GM18858 (cell line): ENCODE data around the gene STT3A.
A peak's percentile ranks its signal among the peaks of the same experiment; 100 is the strongest.

ENCODE experiments used
- ATAC-seq: cut with Tn5 transposase; IDR thresholded peaks from one replicate; pipeline ENCODE4 v1.9.1; 2021; ENCODE audit not compliant: unreplicated experiment

STT3A gene

DNA sequence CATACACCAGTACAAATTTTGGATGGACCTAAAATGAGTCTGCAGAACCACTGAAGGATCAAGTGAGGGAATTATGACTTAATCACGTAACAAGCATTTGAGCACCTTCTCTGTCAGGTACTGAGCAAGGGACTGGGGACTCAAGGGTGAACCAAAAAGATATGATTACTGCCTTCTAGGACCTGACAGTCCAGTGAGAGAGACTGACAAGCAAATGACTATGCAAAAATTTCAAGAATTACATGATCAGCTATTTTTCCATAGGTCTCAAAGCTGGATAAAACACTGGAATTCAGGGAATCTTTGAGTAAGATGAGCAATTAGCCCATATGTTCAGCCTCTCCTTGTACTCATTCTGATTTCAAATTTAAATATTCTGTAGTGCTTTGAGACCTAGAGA lies 5.2 kb upstream of the STT3A start:
- ATAC-seq = no peak

DNA sequence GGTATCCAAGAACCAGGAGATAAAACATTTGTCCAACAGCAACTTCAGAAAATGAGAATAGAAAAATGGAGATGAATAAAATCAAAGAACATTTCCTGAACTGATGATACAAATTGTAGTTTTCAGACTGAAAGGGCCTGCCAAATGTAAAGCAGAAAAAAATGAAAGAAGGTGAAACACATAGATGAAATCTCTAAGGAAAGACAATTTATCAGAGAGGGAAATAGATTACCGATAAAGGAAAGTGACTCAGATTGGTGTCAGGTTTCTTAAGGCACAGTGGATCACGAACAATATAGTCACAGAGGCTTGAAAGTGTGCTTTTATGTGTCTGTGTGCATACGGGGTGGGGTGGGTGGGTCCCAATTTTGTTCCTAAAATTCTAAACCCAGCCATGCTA lies 4.1 kb upstream of the STT3A start:
- ATAC-seq = no peak

DNA sequence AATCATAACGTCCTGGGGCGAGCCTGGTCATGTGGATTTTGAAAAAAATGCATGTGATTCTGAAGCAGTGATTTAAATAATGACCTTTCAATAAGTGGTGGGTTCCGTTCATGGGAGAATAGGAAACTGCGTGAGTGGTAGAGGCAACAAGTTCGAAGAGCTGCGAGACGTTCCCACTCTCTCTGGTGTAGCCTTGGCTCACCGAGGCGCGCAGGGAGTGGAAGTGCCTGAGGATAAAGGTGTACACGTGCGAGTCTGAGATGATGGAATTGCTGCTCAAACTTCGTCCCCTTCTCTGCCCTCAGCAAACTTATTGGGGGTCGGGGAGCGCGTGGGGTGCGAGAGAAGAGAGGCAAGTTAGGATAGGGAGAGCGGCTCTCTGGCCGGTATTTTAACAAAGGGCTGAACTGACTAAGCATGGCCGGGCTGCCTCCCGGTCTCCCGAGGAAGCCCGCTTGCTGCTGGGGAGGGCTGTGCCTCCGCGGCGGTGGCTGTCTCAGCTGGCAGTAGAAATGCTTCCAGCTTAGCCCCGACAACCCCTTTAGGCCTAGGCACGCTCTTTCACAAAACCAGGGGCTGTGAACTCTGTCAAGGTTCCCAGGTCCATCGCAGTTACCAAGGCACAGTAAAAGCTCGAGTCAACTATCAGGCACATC lies 875 bp upstream of the STT3A start:
- ATAC-seq = peak; percentile 3

DNA sequence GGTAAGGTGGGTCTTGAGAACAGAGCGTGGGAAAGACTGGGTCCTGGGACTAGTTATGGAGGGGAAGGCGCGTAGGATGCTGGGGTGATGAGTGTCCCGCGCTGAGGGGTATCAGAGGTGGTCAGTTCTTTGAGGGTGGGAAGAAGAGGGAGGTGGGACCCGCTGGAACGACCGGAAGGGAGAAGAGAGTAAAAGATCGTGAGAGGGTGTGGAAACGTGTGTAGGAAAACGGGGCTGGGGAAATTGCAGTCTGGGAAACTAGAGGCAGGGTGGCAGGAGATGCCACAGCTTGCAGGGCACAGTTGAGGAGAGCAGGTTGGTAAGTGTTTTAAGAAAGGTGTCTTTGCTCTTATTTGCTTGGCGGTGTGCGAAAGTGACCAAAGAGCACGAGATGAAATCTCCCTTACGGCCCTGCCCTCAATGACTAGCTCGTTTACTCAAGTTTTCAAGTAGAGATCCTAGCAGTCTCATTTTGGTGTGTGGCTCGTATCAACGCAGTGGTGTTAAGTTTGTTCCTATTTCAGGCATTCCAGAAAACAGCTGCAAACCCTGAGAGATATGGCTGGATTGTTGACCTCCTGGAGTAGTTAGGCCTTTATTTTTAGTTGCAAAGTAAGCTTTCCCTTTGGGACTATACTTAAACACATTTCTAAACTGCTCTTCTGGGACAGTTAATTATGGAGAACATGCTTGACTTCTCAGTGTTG lies 615 bp downstream of the STT3A start:
- ATAC-seq = no peak

DNA sequence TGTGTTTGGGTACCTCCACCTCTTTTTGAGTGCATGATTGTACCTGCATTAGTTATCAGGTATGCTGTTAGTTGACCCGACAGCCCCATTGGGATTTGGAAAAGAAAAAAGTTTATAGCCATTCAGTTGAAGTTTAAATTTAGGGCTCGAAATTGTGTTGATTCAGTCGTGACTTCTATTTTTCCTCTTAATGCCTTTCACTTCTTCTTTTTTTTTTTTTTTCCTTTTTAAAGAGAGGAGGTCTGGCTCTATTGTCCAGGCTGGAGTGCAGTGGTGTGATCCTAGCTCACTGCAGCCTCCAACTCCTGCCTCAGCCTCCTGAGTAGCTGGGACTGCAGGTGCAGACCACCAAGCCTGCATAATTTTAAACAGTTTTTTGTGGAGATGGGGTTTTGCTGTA lies 2.3 kb downstream of the STT3A start:
- ATAC-seq = no peak

DNA sequence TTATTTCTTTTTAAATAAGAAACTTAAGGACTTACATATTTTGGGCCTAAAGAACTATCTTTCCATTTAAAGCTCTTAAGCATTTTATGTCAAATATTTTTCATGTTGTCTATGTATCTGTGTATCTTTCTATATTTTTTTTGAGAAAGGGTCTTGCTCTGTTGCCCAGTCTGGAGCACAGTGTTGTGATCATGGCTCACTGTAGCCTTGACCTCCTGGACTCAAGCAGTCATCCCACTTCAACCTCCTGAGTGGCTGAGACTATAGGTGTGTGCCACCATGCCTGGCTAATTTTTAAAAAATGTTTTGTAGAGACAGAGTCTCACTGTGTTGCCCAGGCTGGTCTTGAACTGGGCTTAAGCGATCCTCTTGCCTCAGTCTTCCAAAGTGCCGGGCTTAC lies 8.0 kb downstream of the STT3A start:
- ATAC-seq = no peak

DNA sequence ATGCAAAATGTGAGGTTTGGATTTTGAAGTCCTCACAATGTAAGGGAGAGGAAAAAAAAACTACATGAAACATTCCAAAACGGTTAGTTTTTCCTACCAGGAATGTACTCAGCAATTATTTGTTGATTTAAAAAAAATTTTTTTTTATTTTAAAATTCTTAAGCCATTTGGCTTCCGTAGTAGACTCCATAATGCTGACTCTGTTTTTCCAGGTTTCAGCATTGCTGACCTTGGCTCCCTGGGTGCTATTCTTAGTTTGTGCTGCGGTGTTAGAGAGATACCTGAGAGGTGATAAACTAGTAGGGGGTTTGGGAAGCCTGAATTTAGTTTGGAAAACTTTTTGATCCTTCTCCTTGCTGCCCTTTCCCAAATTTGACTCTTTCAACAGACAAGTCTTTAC lies 10.6 kb downstream of the STT3A start:
- ATAC-seq = no peak

DNA sequence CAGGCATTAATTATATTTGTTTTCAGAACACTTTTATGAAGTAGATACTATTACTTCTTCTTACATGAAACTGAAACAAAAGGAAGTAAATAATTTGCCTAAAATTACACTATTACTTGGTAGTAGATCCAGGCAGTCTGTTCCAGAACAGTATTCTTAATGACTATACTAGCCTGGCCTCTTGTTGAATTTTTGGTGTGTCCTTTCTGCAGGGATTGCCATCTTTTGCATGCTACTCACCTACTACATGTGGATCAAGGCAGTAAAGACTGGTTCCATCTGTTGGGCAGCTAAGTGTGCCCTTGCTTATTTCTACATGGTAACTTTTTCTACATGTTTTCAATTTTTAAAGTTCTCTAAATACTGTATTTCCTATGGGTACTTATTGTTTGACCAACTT lies 12.8 kb downstream of the STT3A start:
- no peak for ATAC-seq

DNA sequence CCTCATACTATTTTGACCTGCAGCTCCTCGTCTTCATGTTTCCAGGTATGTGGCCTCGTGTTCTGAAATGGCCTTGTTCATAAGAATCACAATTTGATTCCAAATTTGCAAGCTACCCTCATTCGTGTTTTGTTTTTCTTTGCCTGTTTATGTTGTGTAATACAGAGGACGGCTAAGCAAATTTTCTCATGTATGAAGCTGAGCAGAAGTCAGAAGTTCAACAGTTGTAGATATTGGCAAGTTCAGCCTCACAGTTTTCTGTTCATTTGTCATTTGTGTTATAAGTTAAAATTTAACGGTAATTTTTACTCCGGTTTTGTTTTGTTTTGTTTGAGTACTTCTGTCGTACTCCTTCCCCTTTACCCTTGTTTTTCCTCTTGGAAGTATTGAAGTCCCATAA lies 16.9 kb downstream of the STT3A start:
- no peak for ATAC-seq

DNA sequence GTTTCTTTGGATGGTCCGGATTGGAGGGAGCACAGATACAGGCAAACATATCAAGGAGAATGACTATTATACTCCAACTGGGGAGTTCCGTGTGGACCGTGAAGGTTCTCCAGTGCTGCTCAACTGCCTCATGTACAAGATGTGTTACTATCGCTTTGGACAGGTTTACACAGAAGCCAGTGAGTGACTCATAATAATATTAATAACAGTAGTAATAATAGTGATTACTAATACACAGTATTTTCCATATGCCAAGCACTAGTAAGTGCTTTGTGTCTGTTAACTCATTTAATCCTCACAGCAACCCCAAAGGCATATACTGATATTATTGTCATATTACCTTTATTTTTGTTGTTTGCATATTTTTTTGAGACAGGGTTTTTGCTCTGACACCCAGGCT lies 25.7 kb downstream of the STT3A start:
- ATAC-seq = no peak

DNA sequence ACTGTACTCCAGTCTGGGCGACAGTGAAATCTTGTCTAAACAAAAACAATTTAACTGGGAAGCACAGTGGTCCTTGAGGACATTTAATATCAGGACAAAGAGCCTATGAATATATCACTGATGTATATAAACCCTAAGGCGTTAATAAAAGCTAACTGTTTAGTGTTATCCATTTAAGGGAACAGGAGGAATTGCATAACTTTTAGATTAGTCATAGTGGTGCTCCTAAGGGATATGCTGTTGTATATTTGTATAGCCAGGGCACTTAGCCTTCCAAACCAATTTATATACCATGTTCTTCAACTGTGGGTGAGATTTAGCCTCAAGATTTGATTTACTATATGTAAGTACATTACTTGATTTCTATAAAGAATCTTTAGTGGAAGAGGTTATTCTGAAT lies 29.3 kb downstream of the STT3A start:
- ATAC-seq = no peak

DNA sequence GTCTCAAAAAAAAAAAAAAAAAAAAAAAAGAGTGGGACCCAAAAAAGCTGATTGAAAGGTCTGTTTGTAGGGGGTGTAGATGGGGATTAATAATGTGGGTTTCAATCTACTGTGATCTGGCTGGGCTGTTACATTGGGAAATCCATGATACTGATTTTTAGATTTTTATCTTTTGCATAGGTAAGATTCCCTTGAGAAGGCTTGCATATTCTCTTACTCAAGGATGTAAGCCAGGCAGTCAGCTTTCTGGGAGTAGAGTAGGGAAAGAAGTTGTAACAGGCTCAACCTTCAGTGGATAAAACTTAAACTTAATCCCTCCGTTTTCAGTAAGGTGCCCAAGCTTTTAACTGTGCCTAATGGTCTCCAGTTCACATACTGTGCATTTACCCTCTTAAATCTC lies 30.4 kb downstream of the STT3A start:
- ATAC-seq = no peak

DNA sequence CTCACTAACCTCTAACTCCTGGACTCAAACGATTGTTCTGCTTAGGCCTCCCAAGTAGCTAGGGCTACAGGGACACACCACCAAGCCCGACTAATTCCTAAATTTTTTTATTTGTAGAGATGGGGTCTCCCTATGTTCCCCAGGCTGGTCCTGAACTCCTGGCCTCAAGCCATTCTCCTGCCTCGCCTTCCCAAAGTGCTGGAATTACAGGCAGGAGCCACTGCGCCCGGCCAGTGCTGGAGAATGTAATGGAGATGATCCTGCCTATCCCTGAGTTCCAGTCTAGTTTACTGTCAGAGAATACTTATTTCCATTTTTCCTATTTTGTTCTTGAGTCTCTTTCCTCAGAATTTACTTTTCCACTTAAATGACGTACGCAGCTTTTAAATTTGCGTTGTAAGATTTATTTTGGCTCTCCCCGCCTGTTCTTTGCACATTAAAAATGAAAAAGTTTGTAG lies 32.1 kb downstream of the STT3A start, which contains the start of gene CHEK1:
CHEK1 (plus strand) TSS at position 408 of the 458 bp plus-strand sequence. CDS start 1,606 bp downstream, outside the sequence.
- ATAC-seq = no peak

DNA sequence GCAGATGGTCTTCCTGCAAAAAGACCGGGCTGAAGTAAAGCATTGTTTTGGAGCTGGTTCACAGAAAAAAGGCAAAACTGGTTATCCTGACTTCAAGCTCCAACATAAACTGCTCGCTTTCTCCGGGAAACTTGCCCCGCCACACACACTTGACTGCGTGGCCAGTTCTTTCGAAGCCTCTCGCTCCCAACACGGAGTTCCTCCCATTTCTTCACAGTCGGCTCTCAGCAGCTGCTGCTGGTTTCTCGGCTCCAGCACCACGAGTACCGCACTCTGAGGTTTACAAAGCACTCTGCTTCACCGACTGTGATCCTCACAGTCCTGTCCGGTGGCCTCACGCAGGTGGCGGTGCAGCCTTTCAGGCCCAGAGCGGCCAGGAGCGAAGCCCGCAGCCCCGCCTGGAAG lies 32.6 kb downstream of the STT3A start:
- ATAC-seq = peak; percentile 3

DNA sequence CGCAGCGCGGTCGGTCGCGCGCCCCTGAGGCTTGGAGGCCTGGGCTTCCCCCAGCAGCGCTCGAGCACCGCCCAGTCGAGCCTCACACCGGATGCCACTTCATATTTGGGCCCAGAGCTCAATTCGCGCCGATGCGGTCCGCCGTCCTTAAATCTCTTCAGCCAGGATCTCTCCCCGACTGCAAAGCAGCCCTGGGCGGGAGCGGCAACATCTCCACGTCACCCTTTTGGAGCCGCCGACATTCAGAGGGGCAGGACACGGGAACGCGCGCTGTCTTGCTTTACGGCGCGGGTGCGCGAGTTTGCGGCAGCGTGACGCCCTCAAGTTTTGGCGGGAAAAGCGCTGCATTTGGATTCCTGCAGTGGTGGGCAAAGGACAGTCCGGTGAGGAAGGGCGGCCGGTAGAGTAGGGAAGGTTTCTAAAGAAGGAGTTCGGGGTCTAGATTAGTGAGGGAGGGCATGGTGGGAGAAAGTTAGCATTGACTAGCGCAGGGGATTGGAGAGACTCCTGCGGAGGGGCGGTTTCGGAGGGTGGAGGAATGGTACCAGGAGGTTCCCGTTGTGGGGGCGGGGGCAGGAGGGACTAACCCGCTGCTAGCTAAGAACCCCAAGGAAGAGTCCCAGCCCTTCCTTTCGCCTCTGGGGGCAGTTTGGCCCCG lies 33.1 kb downstream of the STT3A start:
- ATAC-seq = peak; percentile 62

DNA sequence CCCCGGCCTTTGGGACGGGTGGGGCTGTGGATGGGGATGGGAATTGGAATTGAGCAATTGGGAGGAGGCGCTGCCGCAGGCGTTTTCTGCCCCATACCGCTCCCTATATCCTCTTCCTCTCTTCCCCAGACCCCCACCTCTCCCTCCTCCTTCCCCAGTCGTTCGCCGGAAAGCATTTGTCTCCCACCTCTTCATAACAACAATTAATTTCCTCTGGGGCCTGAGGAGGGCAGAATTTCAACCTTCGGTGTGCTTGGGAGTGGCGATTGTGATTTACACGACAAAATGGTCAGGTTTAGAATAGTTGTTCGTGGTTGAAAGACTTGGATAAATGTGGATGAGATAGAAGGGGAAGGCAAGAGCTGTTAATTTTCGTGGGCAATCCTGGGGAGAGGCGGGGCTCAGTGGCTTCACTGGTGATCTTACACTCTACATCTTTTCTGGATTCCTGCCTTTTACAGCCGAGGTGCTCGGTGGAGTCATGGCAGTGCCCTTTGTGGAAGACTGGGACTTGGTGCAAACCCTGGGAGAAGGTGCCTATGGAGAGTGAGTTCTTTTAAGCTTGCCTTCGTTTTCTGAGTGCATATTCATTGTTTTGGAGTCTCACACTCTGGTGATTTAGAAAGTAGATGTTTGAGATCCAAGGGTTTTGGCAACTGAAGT lies 33.8 kb downstream of the STT3A start:
- ATAC-seq = no peak

DNA sequence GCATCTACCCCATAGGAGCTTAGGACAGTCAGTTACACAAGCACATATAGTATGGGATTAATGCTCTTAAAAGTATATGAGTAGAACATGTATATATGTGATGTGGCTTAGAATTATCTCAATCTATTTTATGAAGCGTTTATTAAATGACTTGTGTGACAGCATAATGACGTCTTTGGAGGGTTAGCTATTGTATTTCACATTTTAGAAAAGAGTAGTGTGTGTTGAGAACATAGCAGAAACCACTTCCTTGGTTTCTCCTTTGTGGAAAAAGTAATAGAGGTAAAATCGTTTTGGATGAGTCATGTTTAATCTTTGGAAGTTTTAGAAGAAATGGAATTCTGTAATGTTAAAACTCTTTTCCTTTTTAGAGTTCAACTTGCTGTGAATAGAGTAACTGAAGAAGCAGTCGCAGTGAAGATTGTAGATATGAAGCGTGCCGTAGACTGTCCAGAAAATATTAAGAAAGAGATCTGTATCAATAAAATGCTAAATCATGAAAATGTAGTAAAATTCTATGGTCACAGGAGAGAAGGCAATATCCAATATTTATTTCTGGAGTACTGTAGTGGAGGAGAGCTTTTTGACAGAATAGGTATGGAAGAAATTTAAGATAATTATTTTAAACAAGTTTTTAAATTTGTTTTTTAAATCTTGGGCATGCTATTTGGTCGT lies 34.7 kb downstream of the STT3A start:
- no peak for ATAC-seq

DNA sequence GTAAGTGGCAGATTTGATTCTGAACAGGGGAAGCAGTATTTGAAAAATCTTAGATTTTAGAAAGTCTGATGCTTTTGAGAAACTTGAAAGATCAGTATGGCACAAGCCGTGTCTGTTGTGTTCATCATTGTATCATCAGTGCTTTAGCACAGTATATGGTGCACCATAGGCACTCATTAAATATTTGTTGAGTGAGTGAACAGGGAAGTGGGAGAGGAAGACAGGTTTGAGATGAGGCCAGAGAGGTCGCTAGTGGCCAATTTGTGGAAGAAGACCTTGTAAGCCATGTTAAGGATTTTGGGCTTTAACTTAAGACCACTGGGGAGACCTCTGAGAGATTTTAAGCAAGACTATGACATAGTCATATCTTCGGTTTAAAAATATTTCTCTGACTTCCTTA lies 45.2 kb downstream of the STT3A start:
- ATAC-seq = no peak

DNA sequence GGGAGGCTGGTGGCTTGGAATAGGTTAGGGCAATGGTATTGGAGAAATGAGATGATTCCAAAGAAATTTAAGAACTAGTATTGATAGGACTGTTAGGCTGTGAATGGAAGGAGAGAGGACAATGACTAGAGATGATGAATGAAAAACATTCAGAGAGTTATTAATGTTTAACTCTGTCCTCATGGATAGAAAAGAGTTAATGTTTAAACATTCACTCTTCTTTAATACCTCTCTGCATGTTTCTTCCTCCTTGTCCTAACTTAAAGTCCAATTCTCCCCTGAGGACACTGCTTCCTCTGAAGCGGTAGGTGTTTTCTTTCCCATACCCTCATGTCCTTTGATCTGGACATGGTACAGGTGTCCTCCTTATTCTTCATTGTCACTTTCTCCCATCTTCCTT lies 45.7 kb downstream of the STT3A start:
- ATAC-seq = no peak

DNA sequence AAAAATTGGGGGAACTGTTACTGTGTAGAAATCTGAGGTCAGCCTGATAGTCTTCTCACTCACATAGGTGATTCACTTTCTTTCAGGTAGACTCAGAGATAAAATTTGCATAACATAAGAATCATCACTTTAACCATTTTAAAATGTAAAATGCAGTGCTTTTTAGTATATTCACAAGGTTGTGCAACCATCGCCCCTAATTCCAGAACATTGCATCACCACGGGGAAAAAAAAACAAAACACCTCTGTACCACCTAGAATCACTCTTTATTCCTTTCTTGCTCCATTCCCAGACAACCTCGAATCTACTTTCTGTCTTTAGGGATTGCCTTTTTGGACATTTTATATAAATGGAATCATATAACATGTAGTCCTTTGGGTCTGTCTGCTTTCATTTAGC lies 53.2 kb downstream of the STT3A start:
- ATAC-seq = no peak
